HepG2 (cell line): Measurements from ENCODE around the gene CMTM3. TPM values are rescaled to one million over a fixed set of nuclear protein-coding genes. Genes with fewer than 3 reads are reported as not detected.
A peak's percentile ranks its signal among the peaks of the same experiment; 100 is the strongest.

Experiments used
- FOSL1 ChIP-seq: sonication (generic); formaldehyde crosslinking; IDR thresholded peaks from 2 replicates; pipeline ENCODE4 v1.9.0; 2021; ENCODE audit warnings: missing genetic modification reagents, borderline replicate concordance
- FOXK2 ChIP-seq: fragments of 450-650 bp; IDR thresholded peaks from 2 replicates; pipeline ENCODE4 v1.6.1; 2016
- IKZF5 ChIP-seq: IDR thresholded peaks from 2 replicates; pipeline ENCODE4 v1.6.1; 2018; ENCODE audit warnings: missing genetic modification reagents, mild to moderate bottlenecking, missing compliant biosample characterization
- JDP2 ChIP-seq: sonication (generic); formaldehyde crosslinking; IDR thresholded peaks from 2 replicates; pipeline ENCODE4 v1.8.1; 2022; ENCODE audit warnings: missing genetic modification reagents, borderline replicate concordance
- MAF1 ChIP-seq: sonication (generic); formaldehyde crosslinking; IDR thresholded peaks from 2 replicates; pipeline ENCODE4 v1.5.0; 2020; ENCODE audit warnings: missing genetic modification reagents, borderline replicate concordance
- NFE2L2 ChIP-seq: fragments of 150-350 bp; IDR thresholded peaks from 2 replicates; pipeline ENCODE4 v1.6.1; 2014; ENCODE audit warnings: low read length
- RARA ChIP-seq: IDR thresholded peaks from 2 replicates; pipeline ENCODE4 v1.6.1; 2016; ENCODE audit warnings: missing genetic modification reagents, missing compliant biosample characterization
- SUZ12 ChIP-seq: fragments of 150-350 bp; IDR thresholded peaks from 2 replicates; pipeline ENCODE4 v1.6.1; 2014; ENCODE audit warnings: low read depth, low read length
- TBX2 ChIP-seq: sonication (generic); formaldehyde crosslinking; IDR thresholded peaks from 2 replicates; pipeline ENCODE4 v1.5.0; 2020; ENCODE audit warnings: missing genetic modification reagents, mild to moderate bottlenecking, borderline replicate concordance
- THAP11 ChIP-seq: IDR thresholded peaks from 2 replicates; pipeline ENCODE4 v1.6.1; 2016; ENCODE audit warnings: missing biosample characterization, missing genetic modification reagents
- TIGD3 ChIP-seq: sonication (generic); formaldehyde crosslinking; IDR thresholded peaks from 2 replicates; pipeline ENCODE4 v1.5.1; 2020; ENCODE audit warnings: mild to moderate bottlenecking, missing genetic modification reagents, borderline replicate concordance
- ZMYM2 ChIP-seq: sonication (generic); formaldehyde crosslinking; IDR thresholded peaks from 2 replicates; pipeline ENCODE4 v1.8.0; 2022; ENCODE audit warnings: mild to moderate bottlenecking, missing genetic modification reagents
- ZNF468 ChIP-seq: sonication (generic); formaldehyde crosslinking; IDR thresholded peaks from 2 replicates; pipeline ENCODE4 v1.8.0; 2022; ENCODE audit warnings: mild to moderate bottlenecking, moderate library complexity, missing genetic modification reagents
- ZNF550 ChIP-seq: sonication (generic); formaldehyde crosslinking; IDR thresholded peaks from 2 replicates; pipeline ENCODE4 v1.4.0; 2020; ENCODE audit warnings: mild to moderate bottlenecking, missing genetic modification reagents, borderline replicate concordance
- ZNF766 ChIP-seq: sonication (generic); formaldehyde crosslinking; IDR thresholded peaks from 2 replicates; pipeline ENCODE4 v1.5.0; 2020; ENCODE audit warnings: missing genetic modification reagents, borderline replicate concordance
- polyA plus RNA-seq, 8 experiments: library from polyadenylated mRNA; depleted of rRNA in 3 of 8; stranded (reverse) in 7 of 8; unstranded in 1 of 8; fragments of >200 nt; fragmentation: Illumina TruSeq in 4 of 8; extraction: Trizol in 4 of 8; gene quantifications; 2 replicates each; pipeline versions ENCODE4 v1.2.1 to v1.2.3, GENCODE V29; 2011 to 2016; ENCODE audit warnings: low read depth in 4 of 8, missing spikeins in 1 of 8, mixed read lengths in 1 of 8; ENCODE audit not compliant: insufficient read depth in 1 of 8
- total RNA-seq, 5 experiments: library from RNA; depleted of rRNA; stranded (reverse); fragments of >200 nt; fragmentation: Illumina TruSeq; extraction: Trizol; gene quantifications; 2 replicates each; pipeline ENCODE4 v1.2.3, GENCODE V29; 2016; ENCODE audit warnings: low read depth in 1 of 5
- TF ChIP-seq, protein P1 (sequence below): sonication (generic); formaldehyde crosslinking; IDR thresholded peaks from 2 replicates; pipeline ENCODE4 v1.8.1; 2022; ENCODE audit warnings: low read depth, mild to moderate bottlenecking, missing genetic modification reagents
- TF ChIP-seq, protein P2 (sequence below): sonication (generic); formaldehyde crosslinking; conservative IDR thresholded peaks from 2 replicates; pipeline ENCODE4 v1.8.0; 2022; ENCODE audit warnings: missing genetic modification reagents
- TF ChIP-seq, protein P3 (sequence below): sonication (generic); formaldehyde crosslinking; conservative IDR thresholded peaks from 2 replicates; pipeline ENCODE4 v1.4.0; 2020; ENCODE audit warnings: missing genetic modification reagents

The CMTM3 gene
- total and polyA plus RNA-seq, 2 of the 13 experiments (the other 11 are each of a cell fraction or from before 2014, with no cell fraction given): 29.2 to 48.7 TPM

- TF ChIP-seq NFE2L2 (no peak), MAF1 (CRISPR knock-in tag) (no peak), ZNF766 (CRISPR knock-in tag) (no peak), RARA (CRISPR knock-in tag) (peak; percentile 61; the same call in 1 of the 2 replicates), IKZF5 (CRISPR knock-in tag) (0 out of 2 replicates have a peak, but pooled peaks have one; percentile 48), ZNF550 (peak; percentile 78; the same call in 1 of the 2 replicates), TIGD3 (CRISPR knock-in tag) (no peak), ZMYM2 (CRISPR knock-in tag) (peak; percentile 46; the same call in 1 of the 2 replicates), JDP2 (CRISPR knock-in tag) (no peak), FOXK2 (no peak), THAP11 (CRISPR knock-in tag) (peak; percentile 23; the same call in 1 of the 2 replicates), TBX2 (CRISPR knock-in tag) (no peak; the same call in 1 of the 2 replicates), ZNF468 (CRISPR knock-in tag) (no peak), FOSL1 (no peak), SUZ12 (no peak)
- TF ChIP-seq, protein P1, sequence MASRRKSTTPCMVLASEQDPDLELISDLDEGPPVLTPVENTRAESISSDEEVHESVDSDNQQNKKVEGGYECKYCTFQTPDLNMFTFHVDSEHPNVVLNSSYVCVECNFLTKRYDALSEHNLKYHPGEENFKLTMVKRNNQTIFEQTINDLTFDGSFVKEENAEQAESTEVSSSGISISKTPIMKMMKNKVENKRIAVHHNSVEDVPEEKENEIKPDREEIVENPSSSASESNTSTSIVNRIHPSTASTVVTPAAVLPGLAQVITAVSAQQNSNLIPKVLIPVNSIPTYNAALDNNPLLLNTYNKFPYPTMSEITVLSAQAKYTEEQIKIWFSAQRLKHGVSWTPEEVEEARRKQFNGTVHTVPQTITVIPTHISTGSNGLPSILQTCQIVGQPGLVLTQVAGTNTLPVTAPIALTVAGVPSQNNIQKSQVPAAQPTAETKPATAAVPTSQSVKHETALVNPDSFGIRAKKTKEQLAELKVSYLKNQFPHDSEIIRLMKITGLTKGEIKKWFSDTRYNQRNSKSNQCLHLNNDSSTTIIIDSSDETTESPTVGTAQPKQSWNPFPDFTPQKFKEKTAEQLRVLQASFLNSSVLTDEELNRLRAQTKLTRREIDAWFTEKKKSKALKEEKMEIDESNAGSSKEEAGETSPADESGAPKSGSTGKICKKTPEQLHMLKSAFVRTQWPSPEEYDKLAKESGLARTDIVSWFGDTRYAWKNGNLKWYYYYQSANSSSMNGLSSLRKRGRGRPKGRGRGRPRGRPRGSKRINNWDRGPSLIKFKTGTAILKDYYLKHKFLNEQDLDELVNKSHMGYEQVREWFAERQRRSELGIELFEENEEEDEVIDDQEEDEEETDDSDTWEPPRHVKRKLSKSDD (CRISPR knock-in tag): 0 out of 2 replicates have a peak, but pooled peaks have one; percentile 60
- TF ChIP-seq, protein P2, sequence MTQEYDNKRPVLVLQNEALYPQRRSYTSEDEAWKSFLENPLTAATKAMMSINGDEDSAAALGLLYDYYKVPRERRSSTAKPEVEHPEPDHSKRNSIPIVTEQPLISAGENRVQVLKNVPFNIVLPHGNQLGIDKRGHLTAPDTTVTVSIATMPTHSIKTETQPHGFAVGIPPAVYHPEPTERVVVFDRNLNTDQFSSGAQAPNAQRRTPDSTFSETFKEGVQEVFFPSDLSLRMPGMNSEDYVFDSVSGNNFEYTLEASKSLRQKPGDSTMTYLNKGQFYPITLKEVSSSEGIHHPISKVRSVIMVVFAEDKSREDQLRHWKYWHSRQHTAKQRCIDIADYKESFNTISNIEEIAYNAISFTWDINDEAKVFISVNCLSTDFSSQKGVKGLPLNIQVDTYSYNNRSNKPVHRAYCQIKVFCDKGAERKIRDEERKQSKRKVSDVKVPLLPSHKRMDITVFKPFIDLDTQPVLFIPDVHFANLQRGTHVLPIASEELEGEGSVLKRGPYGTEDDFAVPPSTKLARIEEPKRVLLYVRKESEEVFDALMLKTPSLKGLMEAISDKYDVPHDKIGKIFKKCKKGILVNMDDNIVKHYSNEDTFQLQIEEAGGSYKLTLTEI: no peak
- TF ChIP-seq, protein P3, sequence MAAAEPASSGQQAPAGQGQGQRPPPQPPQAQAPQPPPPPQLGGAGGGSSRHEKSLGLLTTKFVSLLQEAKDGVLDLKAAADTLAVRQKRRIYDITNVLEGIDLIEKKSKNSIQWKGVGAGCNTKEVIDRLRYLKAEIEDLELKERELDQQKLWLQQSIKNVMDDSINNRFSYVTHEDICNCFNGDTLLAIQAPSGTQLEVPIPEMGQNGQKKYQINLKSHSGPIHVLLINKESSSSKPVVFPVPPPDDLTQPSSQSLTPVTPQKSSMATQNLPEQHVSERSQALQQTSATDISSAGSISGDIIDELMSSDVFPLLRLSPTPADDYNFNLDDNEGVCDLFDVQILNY: no peak
Observed at GRCh38 chr16:66603537-66604375, 748 bp upstream of the CMTM3 start (continued).
